K562 (cell line): Measurements from ENCODE around the gene CDR2L. TPM values are rescaled to one million over a fixed set of nuclear protein-coding genes. Genes with fewer than 3 reads are reported as not detected.

Source experiments
- AFF4 ChIP-seq: sonication (generic); formaldehyde crosslinking; IDR thresholded peaks from 2 replicates; pipeline ENCODE4 v1.8.0; 2023; ENCODE audit warnings: mild to moderate bottlenecking, missing genetic modification reagents
- BMI1 ChIP-seq: fragments of 150-350 bp; IDR thresholded peaks from 2 replicates; pipeline ENCODE4 v1.6.1; 2014; ENCODE audit warnings: low read length
- EGR1 ChIP-seq: fragments of 450-650 bp; conservative IDR thresholded peaks from 2 replicates; pipeline ENCODE4 v1.6.1; 2017; ENCODE audit warnings: mild to moderate bottlenecking
- ELK3 ChIP-seq: fragments of 450-650 bp; formaldehyde crosslinking; IDR thresholded peaks from 2 replicates; pipeline ENCODE4 v1.4.0; 2020; ENCODE audit warnings: mild to moderate bottlenecking
- ETV5 ChIP-seq: sonication (generic); formaldehyde crosslinking; IDR thresholded peaks from 2 replicates; pipeline ENCODE4 v1.4.0; 2020; ENCODE audit warnings: low read depth, mild to moderate bottlenecking, missing genetic modification reagents
- GTF3C2 ChIP-seq: IDR thresholded peaks from 3 replicates; pipeline ENCODE4 v1.6.1; 2011; ENCODE audit warnings: borderline replicate concordance, mild to moderate bottlenecking, moderate library complexity; ENCODE audit not compliant: insufficient read length; ENCODE audit errors: extremely low read depth
- HCFC1 ChIP-seq: IDR thresholded peaks from 2 replicates; pipeline ENCODE4 v1.6.1; 2012; ENCODE audit warnings: low read depth, low read length, improper control_type of control experiment
- KLF13 ChIP-seq: fragments of 450-650 bp; IDR thresholded peaks from 2 replicates; pipeline ENCODE4 v1.6.1; 2016; ENCODE audit warnings: missing genetic modification characterization, low read depth, mild to moderate bottlenecking, missing compliant biosample characterization, moderate library complexity, borderline replicate concordance
- MAX ChIP-seq: sonication (generic); formaldehyde crosslinking; IDR thresholded peaks from 2 replicates; pipeline ENCODE4 v1.9.0; 2022; ENCODE audit warnings: mild to moderate bottlenecking, missing genetic modification reagents
- NONO ChIP-seq, 2 experiments: fragments of 200-400 bp in 1 of 2; fragments of 450-650 bp in 1 of 2; formaldehyde crosslinking in 1 of 2; IDR thresholded peaks; 2 replicates each; pipeline ENCODE4 v1.6.1; 2017; ENCODE audit warnings: low read depth in 2 of 2, mild to moderate bottlenecking in 2 of 2, moderate library complexity in 2 of 2, low read length in 1 of 2
- RCOR1 ChIP-seq, 2 experiments: IDR thresholded peaks; 2 replicates each; pipeline ENCODE4 v1.6.1; 2012; ENCODE audit warnings: low read depth in 2 of 2, low read length in 2 of 2, borderline replicate concordance in 1 of 2, improper control_type of control experiment in 1 of 2
- ZKSCAN3 ChIP-seq: fragments of 250-450 bp; sonication (Bioruptor Pico); IDR thresholded peaks from 2 replicates; pipeline ENCODE4 v1.4.0; 2020
- ZNF347 ChIP-seq: fragments of 450-650 bp; formaldehyde crosslinking; IDR thresholded peaks from 2 replicates; pipeline ENCODE4 v1.4.0; 2020; ENCODE audit warnings: low read depth, mild to moderate bottlenecking, moderate library complexity
- ZNF436 ChIP-seq: fragments of 250-450, 450-650 bp; sonication (Bioruptor Pico); formaldehyde crosslinking; IDR thresholded peaks from 2 replicates; pipeline ENCODE4 v1.7.0; 2020; ENCODE audit warnings: mild to moderate bottlenecking
- ZNF76 ChIP-seq: fragments of 250-450 bp; sonication (Bioruptor Pico); IDR thresholded peaks from 2 replicates; pipeline ENCODE4 v1.4.0; 2020; ENCODE audit warnings: mild to moderate bottlenecking, moderate library complexity, borderline replicate concordance
- polyA plus RNA-seq, 8 experiments: library from polyadenylated mRNA; depleted of rRNA in 4 of 8; stranded (reverse) in 5 of 8; unstranded in 3 of 8; fragments of >200 nt; fragmentation: Nextera tagmentation in 2 of 8; fragmentation: Illumina TruSeq in 1 of 8; extraction: Ambion mirVana in 2 of 8; extraction: Trizol in 1 of 8; gene quantifications; 2 replicates each; pipeline versions ENCODE4 v1.2.1 to v1.2.3, GENCODE V29; 2011 to 2014; ENCODE audit warnings: inconsistent platforms in 1 of 8, missing spikeins in 1 of 8
- total RNA-seq, 7 experiments: library from RNA; depleted of rRNA in 6 of 7; stranded (reverse); fragments of >200 nt in 6 of 7; fragmentation: Illumina TruSeq in 2 of 7; extraction: Trizol in 2 of 7; gene quantifications; 2 replicates each; pipeline versions ENCODE4 v1.2.1 to v1.2.3, GENCODE V29; 2011 to 2021; ENCODE audit warnings: low replicate concordance in 1 of 7

CDR2L gene
- total and polyA plus RNA-seq, 9 of the 15 experiments (the other 6 are each of a cell fraction or from before 2014, with no cell fraction given), result 2.7 to 16.0 (median 7.3) TPM

GRCh38 chr17:74981979-74982662 is 5.3 kb upstream of the CDR2L start (continued):
- TF ChIP-seq ELK3 (CRISPR knock-in tag) (no peak), ZNF347 (CRISPR knock-in tag) (no peak), ZKSCAN3 (CRISPR knock-in tag) (no peak), MAX (CRISPR knock-in tag) (peak; percentile 87), EGR1 (peak; percentile 36), ETV5 (CRISPR knock-in tag) (peak; percentile 93), HCFC1 (peak; percentile 58; the same call in 1 of the 2 replicates), RCOR1 (IDR thresholded peaks at IDR 0.05; ENCODE audit: borderline replicate concordance in 1 of 2, low read depth in 2 of 2, low read length in 2 of 2) (peak in 1 of 2 experiments; percentile 58; a peak in 3 of 4 replicates), GTF3C2 (no peak), KLF13 (0 out of 2 replicates have a peak, but pooled peaks have one; percentile 14), BMI1 (no peak), ZNF76 (no peak), AFF4 (peak; percentile 91), NONO (IDR thresholded peaks at IDR 0.05; ENCODE audit: low read depth in 2 of 2, low read length in 1 of 2) (peak; percentile 8 to 46; a peak in 2 of 4 replicates), ZNF436 (CRISPR knock-in tag) (no peak)
